GM12878 (cell line): ENCODE results near the gene DPY19L2.

Experiments used
- ATF3 ChIP-seq: IDR thresholded peaks from 2 replicates; pipeline ENCODE4 v1.6.1; 2011; ENCODE audit warnings: low read depth, mild to moderate bottlenecking, low read length, moderate library complexity, borderline replicate concordance; ENCODE audit errors: extremely low read depth
- CHD4 ChIP-seq: fragments of 200-600 bp; sonication (generic); IDR thresholded peaks from 2 replicates; pipeline ENCODE4 v1.6.1; 2016; ENCODE audit warnings: mild to moderate bottlenecking
- CREB1 ChIP-seq: IDR thresholded peaks from 2 replicates; pipeline ENCODE4 v1.6.1; 2012; ENCODE audit warnings: low read depth, mild to moderate bottlenecking, inconsistent platforms
- CTCF ChIP-seq, 3 experiments: IDR thresholded peaks in 2 of 3; conservative IDR thresholded peaks in 1 of 3; 2 replicates each; pipeline ENCODE4 v1.5.1; 2011; ENCODE audit warnings: low read depth in 3 of 3, low read length in 3 of 3, mild to moderate bottlenecking in 3 of 3, control low read depth in 2 of 3, moderate library complexity in 2 of 3, inconsistent platforms in 1 of 3, mixed read lengths in 1 of 3; ENCODE audit not compliant: control insufficient read depth in 2 of 3, insufficient read depth in 1 of 3; ENCODE audit errors: extremely low read depth in 1 of 3
- EED ChIP-seq: sonication (generic); IDR thresholded peaks from 2 replicates; pipeline ENCODE4 v1.6.1; 2016; ENCODE audit warnings: antibody characterized with exemption, low read depth
- EZH2 ChIP-seq: IDR thresholded peaks from 2 replicates; pipeline ENCODE4 v1.6.1; 2012; ENCODE audit warnings: low read depth, mild to moderate bottlenecking, control low read depth, inconsistent platforms, low read length, borderline replicate concordance; ENCODE audit not compliant: control insufficient read depth
- JUND ChIP-seq: IDR thresholded peaks from 2 replicates; pipeline ENCODE4 v1.6.1; 2012; ENCODE audit warnings: low read depth, mild to moderate bottlenecking, low read length, improper control_type of control experiment, moderate library complexity
- MYC ChIP-seq: IDR thresholded peaks from 2 replicates; pipeline ENCODE4 v1.6.1; 2011; ENCODE audit warnings: mild to moderate bottlenecking, low read length, moderate library complexity, inconsistent platforms; ENCODE audit not compliant: insufficient read depth, insufficient replicate concordance, insufficient read length, severe bottlenecking
- POLR2A ChIP-seq: IDR thresholded peaks from 2 replicates; pipeline ENCODE4 v1.6.1; 2011; ENCODE audit warnings: low read depth, mild to moderate bottlenecking, low read length
- POLR2AphosphoS5 ChIP-seq: IDR thresholded peaks from 2 replicates; pipeline ENCODE4 v1.6.1; 2011; ENCODE audit warnings: mild to moderate bottlenecking, low read length, inconsistent platforms
- RFX5 ChIP-seq: IDR thresholded peaks from 2 replicates; pipeline ENCODE4 v1.6.1; 2011; ENCODE audit warnings: low read depth, low read length, improper control_type of control experiment
- TCF3 ChIP-seq: IDR thresholded peaks from 2 replicates; pipeline ENCODE4 v1.6.1; 2012; ENCODE audit warnings: low read depth, mild to moderate bottlenecking, low read length, borderline replicate concordance; ENCODE audit not compliant: insufficient read depth

GRCh38 chr12:63706336-63706735 is 38.0 kb upstream of the DPY19L2 start:
- TF ChIP-seq RFX5 = no peak
- TF ChIP-seq POLR2AphosphoS5 = no peak
- no peak for TF ChIP-seq JUND
- no peak for TF ChIP-seq CHD4
- TF ChIP-seq POLR2A = no peak
- no peak for TF ChIP-seq EED
- TF ChIP-seq CREB1 = no peak
- no peak for TF ChIP-seq CTCF (IDR thresholded peaks at IDR 0.05 in 2 of 3, conservative IDR thresholded peaks at IDR 0.05 in 1 of 3; ENCODE audit: control insufficient read depth in 2 of 3, extremely low read depth in 1 of 3, insufficient read depth in 1 of 3, low read depth in 3 of 3, low read length in 3 of 3)
- TF ChIP-seq MYC = no peak
- TF ChIP-seq EZH2 = no peak
- no peak for TF ChIP-seq ATF3
- no peak for TF ChIP-seq TCF3
